GM12864 (cell line): ENCODE data around the gene TECPR1.

Source experiments
- DNase-seq: peaks from one replicate; pipeline ENCODE4 v3.0.0-alpha.2; 2011; ENCODE audit warnings: low read depth
- H3K4me3 ChIP-seq: 2 replicates; pipeline ENCODE4 v1.5.1; 2011; ENCODE audit warnings: mild to moderate bottlenecking, low read depth, low read length, control low read depth
- TF ChIP-seq, protein P1 (sequence below): IDR thresholded peaks from 2 replicates; pipeline ENCODE4 v1.5.1; 2011; ENCODE audit warnings: low read depth, mild to moderate bottlenecking, moderate library complexity, low read length, control low read depth, inconsistent platforms; ENCODE audit errors: missing control alignments

Gene TECPR1

DNA sequence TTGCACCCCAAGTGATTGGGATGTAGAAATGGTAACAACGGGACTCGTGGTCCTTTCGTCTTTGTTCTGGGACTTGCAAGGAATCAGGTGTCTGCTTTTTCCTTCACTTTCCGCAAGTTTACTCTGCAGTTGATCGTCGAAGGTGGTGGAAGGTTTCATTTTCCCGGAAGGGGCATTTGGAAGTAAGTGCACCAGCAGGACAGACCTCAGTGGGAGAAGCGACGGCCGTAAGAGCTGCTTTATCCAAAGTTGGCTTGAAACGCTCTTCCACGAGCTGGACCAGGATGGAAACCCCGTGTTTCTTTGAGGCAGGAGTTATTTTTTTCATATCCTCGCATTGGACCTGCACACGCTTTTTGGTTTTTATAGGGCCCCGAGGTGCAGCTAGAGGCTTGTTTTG is 30.7 kb upstream of the TECPR1 start:
- DNase-seq = no peak
- peak overlapping the region; percentile 82 for H3K4me3 ChIP-seq

DNA sequence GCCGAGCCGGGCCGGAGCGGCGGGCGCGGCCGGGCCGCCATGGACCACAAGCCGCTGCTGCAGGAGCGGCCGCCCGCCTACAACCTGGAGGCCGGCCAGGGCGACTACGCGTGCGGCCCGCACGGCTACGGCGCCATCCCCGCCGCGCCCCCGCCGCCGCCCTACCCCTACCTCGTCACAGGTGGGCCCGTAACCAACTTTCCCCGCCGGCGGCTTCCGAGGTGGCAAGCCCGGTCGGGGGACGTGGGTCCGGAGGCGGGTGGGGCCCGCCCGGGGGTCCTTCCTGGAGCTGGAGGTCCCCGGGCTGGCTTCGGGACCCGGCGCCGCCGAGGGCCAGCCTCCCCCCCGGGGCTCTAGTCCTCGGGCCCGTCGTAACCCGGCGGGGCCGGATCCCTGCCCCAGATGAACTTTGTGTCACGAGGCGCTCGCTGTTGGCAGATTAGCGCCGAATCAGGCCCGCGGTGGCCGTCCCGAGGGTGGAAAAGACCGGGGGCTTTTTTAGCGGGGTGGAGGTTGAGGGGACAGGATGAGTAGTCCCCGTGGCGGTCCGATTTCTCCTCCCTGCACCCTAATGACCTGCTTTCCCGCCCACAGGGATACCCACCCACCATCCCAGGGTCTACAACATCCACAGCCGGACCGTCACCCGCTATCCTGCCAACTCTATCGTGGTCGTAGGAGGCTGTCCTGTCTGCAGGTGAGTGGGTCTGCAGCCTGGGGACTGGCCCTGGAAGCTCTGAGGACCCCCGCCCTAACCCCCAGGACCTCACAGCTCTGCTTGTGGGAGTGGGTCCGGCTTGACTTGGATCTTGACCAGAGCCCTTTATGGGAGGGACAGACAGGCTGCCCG is 29.9 kb upstream of the TECPR1 start:
- DNase-seq = no peak
- TF ChIP-seq, protein P1, sequence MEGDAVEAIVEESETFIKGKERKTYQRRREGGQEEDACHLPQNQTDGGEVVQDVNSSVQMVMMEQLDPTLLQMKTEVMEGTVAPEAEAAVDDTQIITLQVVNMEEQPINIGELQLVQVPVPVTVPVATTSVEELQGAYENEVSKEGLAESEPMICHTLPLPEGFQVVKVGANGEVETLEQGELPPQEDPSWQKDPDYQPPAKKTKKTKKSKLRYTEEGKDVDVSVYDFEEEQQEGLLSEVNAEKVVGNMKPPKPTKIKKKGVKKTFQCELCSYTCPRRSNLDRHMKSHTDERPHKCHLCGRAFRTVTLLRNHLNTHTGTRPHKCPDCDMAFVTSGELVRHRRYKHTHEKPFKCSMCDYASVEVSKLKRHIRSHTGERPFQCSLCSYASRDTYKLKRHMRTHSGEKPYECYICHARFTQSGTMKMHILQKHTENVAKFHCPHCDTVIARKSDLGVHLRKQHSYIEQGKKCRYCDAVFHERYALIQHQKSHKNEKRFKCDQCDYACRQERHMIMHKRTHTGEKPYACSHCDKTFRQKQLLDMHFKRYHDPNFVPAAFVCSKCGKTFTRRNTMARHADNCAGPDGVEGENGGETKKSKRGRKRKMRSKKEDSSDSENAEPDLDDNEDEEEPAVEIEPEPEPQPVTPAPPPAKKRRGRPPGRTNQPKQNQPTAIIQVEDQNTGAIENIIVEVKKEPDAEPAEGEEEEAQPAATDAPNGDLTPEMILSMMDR = no peak
- H3K4me3 ChIP-seq = peak overlapping the region; percentile 82

More for the DNA sequence above, 30.7 kb upstream of the TECPR1 start:
- TF ChIP-seq, protein P1 = no peak

DNA sequence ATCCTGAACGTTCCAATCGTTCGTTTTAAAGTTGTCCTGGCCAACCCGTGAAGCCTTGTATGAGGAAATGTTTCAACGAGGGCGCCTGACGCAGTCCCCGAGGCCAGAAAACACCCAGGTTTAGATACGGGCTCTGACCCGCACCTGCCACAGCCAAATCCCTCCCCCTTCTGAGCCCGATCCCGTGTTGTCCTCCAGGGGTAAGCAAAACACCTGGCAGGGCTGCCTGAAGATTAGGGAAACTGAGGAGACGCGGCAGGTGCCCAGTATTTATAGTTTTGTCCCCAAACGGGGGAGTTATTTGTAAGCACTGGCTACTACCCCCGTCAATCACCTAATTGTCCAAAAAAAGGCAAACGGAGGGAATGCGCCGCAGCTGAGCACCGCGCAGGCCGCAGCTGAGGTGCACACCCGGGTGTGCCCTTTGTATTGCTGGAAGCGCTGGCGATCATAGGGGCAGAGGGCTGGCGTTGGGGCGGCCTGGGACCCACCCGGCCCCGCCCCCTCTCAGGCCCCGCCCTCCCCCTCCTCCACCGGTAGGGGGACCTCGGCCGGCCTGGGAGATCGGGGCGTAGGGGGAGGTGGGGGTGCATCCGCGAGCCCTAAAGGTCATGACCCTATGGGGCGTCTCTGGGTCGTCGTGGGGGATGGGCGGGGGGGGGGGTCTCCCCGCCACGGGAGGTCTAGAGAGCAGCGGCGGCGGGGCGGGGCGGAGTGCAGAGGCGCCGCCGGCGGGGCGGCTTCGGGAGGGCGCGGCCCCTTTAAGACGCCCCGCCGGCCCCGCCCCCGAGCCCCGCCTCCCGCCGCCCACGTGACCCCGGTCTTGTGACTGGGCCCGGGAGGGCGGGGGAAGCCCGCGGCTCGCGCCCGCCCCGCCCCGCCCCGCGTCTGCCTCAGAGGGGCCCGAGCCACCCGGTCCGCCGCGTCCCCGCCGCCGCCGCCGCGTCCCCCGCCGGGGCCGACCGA is 29.0 kb upstream of the TECPR1 start, which contains the start of gene BRI3:
TSS of gene BRI3 (plus strand) at position 896 of the 966 bp plus-strand sequence. CDS start 110 bp downstream, outside the sequence.
- DNase-seq = peak; percentile 49
- H3K4me3 ChIP-seq = peak within 1 kb of the TSS; percentile 82
- TF ChIP-seq, protein P1 = no peak

DNA sequence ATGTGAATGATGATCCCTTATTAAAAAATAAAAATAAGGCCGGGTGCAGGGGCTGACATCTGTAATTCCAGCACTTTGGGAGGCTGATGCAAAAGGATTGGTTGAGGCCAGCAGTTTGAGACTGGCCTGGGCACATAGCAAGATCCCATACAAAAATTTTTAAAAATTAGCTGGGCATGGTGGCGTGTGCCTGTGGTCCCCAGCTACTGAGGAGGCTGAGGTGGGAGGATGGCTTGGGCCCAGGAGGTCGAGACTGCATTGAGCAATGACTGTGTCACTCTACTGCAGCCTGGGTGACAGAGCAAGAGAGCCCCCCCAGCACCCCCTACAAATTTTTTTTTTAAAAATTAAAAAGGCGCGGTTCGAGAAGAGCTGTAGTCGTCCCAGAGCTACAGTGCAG is 28.3 kb upstream of the TECPR1 start:
- TF ChIP-seq, protein P1 = no peak
- peak overlapping the region; percentile 67; the same call in 1 of the 2 replicates for H3K4me3 ChIP-seq
- DNase-seq = no peak

DNA sequence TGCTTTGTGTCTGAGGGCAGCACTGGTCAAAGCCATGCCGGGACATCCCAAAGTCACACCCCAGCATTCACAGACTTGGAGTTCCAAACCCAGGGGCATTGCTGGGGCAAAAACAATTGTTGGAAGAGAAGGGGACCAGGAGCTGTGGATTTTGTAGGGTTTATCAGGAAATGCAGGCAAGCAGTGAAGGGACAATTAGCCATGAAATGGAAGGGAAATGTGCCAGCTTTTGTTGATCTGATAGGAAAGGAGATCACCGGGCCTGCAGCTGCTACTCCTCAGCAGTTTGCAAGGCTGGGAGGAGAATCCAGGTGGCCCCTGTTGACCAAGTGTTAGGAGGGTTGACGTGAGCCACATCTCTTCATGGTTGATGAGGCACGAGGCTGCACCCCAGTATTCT is 26.9 kb upstream of the TECPR1 start:
- DNase-seq = no peak

DNA sequence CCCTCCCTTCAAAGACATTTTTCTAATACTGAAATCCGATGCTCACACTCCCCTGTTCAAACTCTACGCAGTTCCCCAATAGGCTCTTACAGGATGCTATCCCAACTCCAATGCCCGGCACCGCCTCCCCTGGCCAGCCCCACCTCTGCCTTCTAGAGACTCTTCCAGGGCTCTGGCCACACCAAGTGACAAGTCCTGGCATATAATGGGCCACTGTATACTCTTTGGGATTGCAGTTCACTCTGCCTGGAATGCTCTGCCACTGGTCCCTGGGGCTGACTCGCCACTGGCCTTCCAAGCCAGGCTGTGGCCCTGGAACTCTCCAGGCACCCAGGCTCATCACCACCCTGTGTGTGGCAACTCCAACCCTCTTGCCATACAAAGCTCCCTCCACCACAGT is 26.4 kb upstream of the TECPR1 start:
- no peak overlapping the region for H3K4me3 ChIP-seq
- TF ChIP-seq, protein P1 = no peak
- DNase-seq = no peak

More for the DNA sequence above, 26.9 kb upstream of the TECPR1 start:
- TF ChIP-seq, protein P1 = no peak
- H3K4me3 ChIP-seq = no peak overlapping the region
